GM18507 (cell line): ENCODE data around the gene PPP1R14B.

Experiments used
- DNase-seq: peaks from one replicate; pipeline ENCODE4 v3.0.0; 2011; ENCODE audit warnings: low read depth; ENCODE audit not compliant: insufficient read length; ENCODE audit errors: extremely low spot score
- FAIRE-seq: peaks from 2 replicates; lab custom pipeline; 2011; peaks lifted over from hg19 to GRCh38; lab: Jason Lieb, UNC

Gene PPP1R14B

DNA sequence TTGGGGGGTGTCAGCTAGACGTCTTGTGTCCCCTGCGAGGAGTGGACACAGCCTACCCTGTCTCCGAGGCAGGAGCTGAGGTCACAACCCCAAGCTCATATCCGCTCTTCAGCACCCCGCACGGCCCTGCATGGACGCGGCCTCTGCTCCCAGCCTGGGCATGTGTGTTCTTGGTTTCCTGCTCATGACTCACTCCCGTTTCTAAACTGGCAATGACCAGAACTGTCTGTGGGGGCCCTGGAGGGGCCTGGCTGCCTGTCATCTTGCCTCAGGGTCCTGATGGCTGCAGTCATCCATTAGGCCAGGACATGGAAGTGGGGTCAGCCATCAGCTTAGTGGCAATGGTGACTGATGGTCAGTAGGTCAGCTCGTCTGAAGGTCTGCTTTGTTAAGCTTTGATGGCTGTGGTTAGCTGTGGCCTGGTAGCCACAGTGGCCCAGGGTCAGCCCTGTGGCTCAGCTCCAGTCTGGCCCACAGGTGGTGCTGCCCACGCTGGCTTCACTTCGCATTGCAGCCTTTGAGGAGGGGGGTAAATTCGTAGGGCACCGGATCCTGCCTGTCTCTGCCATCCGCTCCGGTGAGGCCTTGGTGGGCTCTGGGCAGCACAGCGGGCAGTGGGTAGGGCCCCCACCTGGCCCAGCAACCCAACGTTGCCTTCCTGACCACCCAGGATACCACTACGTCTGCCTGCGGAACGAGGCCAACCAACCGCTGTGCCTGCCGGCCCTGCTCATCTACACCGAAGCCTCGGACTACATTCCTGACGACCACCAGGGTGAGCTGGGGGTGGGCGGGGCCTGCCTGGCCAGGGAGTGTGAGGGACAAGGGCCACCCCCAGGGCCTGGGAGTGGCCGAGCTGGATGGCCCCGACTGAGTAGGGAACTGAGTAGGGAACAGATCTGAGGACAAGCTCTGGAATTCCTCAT, 16.5 kb upstream of the PPP1R14B start:
- no peak for FAIRE-seq
- no peak for DNase-seq

DNA sequence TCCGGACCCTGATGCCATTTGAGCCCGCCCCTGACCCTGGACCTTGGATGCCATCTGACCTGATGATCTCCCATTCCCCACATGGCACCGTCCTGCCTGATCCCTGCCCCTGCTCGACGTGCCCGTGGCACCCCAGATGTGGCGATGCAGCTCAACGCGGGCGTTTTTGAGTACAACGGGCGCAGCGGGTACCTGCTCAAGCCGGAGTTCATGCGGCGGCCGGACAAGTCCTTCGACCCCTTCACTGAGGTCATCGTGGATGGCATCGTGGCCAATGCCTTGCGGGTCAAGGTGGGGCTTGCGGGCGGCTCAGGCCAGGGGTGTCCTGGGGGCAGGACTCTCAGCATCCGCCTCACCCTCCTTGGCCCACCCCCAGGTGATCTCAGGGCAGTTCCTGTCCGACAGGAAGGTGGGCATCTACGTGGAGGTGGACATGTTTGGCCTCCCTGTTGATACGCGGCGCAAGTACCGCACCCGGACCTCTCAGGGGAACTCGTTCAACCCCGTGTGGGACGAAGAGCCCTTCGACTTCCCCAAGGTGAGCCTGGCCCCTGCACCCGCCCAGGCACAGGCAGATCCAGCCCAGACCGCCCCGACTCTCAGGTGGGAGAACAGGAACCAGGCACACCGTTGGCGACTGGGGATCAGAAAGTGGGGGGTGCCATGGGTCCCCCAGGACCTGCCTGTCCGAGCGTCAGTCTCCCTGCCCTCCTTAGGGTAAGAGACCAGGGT, 15.7 kb upstream of the PPP1R14B start:
- FAIRE-seq (no peak), DNase-seq (no peak)

DNA sequence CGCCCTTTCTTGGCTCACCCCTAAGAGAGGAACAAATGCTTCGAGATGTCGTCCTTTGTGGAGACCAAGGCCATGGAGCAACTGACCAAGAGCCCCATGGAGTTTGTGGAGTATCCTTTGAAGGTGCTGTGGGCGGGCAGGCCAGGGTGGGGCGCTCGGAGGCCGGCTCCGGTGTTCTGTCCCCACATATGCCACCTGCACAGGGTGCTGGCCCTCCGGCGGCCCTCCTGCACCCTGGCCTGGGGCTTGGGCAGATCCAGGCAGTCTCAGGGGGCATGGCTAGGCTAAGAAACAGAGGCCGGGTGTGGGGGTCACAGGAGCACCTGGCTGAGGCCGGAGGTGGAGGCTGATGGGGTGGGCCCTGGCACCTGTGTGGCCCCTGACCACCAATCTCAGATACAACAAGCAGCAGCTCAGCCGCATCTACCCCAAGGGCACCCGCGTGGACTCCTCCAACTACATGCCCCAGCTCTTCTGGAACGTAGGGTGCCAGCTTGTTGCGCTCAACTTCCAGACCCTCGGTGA, 14.9 kb upstream of the PPP1R14B start:
- DNase-seq (no peak), FAIRE-seq (no peak)

DNA sequence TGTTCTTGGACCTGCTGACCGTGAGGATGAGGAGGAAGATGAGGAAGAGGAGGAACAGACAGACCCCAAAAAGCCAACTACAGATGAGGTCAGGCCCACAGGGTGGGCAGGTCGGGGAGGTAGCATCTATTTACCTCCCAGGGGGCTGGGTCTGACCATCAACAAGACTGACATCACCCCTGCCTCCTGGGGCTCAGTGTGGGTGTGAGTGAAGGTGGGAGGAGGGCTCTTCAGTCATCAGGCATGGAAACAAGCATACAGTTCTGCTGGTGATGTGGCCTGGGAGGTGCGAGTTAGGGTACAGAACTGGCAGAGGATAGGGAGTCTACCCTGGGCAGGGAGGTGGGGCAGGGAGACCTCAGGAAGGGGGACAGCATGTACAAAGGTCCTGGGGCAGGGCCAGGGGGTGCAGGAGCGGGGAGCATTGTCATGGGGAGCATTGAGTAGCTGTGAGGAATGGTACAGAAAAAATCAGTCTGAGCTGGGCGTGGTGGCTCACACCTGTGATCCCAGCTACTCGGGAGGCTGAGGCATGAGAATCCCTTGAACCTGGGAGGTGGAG, 13.5 kb upstream of the PPP1R14B start:
- FAIRE-seq (no peak), DNase-seq (no peak)

DNA sequence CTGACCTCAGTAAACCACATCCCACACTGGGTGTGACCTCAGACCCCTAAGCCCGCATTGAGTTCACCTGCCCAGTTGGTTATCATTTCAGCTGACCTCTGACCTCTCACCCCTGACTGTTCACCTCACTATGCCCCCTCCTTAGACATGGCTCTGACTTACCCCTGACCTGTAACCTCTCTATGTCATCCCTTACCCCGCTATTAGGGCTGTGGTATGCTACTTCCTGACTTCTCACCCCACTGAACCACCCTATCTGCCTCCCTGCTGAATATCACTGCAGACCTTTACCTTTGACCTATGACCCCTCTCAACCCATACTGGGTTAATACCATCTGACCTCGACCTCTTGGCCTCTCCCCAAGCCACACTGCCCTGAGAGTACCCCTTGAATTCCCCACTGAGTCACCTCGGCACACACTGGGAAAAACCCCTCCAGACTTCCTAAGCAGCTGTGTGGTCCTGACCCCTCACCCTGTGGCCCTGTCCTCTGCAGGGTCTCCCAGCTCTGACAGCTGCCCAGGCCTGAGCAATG, 12.9 kb upstream of the PPP1R14B start:
- peak; percentile 62 for FAIRE-seq
- DNase-seq: no peak

DNA sequence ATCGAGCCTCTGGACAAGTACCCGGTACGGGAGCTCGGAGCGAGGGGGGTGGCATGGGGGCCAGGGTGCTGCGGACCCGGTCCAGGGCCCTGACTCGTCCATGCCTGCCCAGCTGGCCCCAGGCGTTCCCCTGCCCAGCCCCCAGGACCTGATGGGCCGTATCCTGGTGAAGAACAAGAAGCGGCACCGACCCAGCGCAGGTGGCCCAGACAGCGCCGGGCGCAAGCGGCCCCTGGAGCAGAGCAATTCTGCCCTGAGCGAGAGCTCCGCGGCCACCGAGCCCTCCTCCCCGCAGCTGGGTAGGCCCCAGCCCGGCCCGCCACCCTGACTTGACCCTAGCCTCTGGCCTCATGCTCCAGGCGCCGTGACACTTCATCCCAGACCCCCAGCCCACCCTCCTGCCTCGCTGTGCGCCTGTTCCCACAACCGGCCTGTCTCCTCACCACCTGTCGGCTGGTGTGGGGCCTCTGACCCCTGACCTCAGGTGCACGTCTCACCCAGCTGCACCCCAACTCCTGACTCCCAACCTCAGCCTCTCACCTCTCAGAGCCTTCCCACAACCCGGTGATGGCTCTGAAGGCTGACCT, 12.3 kb upstream of the PPP1R14B start:
- no peak for DNase-seq
- no peak for FAIRE-seq

DNA sequence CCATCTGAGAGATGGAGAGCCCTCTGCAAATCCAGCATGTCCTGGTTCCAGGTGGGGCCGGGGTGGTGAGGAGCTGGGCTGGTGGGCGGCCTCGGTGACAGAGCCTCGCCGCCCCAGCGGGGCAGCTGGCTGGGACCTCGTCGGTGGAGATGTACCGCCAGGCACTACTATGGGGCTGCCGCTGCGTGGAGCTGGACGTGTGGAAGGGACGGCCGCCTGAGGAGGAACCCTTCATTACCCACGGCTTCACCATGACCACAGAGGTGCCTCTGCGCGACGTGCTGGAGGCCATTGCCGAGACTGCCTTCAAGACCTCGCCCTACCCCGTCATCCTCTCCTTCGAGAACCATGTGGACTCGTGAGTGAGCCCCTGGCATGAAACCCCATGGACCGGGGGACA, 11.6 kb upstream of the PPP1R14B start:
- FAIRE-seq (no peak), DNase-seq (no peak)

DNA sequence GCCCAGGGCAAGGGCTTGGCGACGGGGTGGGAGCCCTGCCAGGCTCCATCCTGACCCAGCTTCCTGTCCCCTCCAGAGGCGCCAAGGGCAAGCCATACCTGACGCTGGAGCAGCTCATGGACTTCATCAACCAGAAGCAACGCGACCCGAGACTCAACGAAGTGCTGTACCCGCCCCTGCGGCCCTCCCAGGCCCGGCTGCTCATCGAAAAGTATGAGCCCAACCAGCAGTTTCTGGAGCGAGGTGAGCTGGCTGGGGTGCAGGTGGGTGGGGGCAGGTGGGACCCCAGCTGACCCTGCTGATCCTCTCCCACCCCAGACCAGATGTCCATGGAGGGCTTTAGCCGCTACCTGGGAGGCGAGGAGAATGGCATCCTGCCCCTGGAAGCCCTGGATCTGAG, 9.6 kb upstream of the PPP1R14B start:
- no peak for FAIRE-seq

DNA sequence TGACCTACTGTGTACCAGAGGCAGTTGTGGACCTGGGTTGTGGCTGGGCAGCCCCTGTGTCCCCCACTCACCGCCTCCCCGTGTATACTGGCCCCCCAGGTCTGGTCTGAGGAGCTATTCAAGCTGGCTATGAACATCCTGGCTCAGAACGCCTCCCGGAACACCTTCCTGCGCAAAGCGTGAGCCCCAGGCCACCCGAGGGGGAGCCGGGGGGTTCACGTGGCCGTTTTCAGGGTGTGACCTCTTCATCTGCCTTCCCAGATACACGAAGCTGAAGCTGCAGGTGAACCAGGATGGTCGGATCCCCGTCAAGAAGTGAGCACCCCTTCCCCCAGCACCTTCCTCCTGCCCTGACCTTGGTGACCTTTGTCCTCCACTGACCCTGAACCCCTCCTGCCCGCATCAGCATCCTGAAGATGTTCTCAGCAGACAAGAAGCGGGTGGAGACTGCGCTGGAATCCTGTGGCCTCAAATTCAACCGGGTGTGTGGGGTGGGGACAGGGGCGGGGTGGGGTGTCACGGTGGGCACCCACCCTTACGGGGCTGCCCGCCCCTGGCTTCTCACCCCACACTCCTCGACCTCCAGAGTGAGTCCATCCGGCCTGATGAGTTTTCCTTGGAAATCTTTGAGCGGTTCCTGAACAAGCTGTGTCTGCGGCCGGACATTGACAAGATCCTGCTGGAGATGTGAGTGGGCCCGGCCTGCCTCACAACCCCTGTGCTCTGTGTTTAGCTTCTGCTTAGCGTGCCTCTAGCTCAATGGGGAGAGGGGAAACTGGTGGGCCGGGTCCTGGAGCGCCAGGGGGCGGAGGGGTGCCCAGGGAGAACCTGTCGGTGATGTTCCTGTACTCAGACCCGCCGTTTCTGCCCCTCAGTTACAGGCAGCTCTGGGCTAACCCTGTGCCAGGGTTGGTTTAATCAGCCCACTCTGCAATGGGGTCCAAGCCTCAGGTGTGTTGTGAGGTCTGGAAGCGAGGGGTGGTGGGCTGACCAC, 8.7 kb upstream of the PPP1R14B start:
- FAIRE-seq (no peak), DNase-seq (no peak)

More for the DNA sequence above, 9.6 kb upstream of the PPP1R14B start:
- DNase-seq: no peak

DNA sequence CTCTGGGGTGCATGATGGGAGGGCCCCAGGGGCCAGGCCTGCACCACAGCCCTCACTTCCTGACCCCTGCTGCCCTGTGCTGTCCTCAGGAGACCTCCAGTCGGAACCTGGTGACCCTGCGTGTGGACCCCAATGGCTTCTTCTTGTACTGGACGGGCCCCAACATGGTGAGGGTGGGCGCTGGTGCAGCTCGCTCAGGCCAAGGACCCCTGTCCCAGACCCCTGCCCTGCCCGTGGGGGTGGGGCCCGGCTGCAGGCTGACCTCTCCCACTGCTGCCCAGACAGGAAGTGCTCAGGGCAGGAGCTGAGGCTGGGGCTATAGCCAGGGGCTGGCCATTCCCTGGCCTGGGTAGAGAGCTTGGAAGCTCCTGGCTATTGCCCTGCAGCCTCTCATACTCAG, 7.6 kb upstream of the PPP1R14B start:
- DNase-seq: no peak
- FAIRE-seq: no peak

DNA sequence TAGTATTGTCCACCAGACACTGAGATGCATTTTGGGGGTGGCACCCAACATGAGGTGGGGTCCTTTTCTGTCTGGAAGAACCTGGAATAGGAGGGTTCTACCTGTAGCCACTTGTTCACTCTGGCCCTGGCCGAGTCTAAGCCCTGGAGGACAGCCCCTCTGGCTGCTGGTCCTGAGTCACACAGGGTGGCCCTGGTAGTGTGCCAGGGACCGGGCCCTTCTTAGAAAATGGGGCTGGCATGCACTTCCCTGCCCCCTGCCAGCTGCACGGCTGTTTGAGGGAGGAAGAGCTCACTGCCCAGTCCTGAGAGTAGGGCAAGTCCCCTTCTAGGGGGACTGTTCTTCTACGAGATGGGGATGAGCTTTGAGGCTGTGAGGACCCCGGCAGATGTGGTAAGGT, 6.7 kb upstream of the PPP1R14B start:
- FAIRE-seq (no peak), DNase-seq (no peak)

DNA sequence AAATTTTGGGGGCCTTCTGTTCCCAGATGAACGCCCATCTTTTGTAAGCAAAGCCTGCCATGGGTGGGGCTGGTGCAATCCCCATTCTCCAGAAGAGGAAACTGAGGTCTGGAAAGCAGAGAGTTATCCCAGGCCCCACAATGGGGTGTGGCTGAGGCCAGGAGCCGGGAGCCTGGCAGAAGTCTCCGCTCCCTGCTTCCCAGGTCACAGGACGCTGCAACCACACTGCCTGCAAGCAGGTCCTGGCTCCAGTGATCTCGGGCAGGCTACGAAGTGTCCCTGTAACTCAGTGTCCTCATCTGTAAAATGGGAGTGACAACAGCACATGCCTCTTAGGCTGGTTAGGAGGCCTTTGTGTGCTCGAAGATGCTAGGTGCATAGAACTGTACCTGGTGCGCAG, 6.3 kb upstream of the PPP1R14B start:
- no peak for FAIRE-seq

DNA sequence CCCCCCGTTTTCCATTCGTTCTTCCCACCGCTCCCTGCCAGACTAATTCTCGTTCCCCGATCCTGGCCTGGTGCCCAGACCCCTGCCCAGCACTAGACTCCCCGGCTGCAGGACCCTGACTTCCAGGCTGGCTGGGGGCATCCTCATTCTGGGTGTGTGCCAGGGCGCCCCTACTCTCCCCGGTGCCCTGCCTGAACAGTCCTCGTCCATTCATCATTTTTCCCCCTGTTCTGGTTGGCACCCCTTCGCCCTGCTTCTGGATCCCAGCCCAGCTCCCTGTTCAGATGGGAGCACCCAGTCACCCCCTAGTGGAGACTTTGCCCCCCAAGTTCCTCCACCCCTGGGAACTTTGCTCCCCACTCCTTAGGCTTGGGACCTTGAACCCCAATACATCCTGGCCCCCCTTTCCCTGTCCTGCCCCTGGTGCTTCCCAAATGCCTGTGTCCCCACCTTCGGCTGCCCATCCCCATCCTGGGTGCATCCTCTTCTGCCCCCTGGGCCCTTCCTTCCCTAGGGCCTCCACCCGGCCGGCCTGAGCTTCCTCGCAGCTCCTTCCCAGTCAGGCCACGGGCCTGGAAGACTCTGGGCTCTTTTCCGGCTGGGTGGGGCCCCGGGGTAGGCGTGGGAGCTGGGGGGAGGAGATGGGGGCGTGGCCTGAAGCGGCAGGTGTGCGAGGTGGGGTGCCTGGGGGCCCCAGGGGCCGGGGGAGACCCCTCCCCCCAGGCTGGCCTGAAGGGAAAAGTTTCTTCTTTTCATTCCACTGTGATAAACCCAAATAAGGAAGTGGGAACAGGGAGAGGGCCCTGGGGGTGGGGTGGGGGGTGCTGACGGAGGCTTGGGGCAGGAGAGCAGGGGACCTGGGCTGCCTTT, 5.5 kb upstream of the PPP1R14B start:
- FAIRE-seq (no peak), DNase-seq (no peak)

More for the DNA sequence above, 6.3 kb upstream of the PPP1R14B start:
- DNase-seq: no peak

DNA sequence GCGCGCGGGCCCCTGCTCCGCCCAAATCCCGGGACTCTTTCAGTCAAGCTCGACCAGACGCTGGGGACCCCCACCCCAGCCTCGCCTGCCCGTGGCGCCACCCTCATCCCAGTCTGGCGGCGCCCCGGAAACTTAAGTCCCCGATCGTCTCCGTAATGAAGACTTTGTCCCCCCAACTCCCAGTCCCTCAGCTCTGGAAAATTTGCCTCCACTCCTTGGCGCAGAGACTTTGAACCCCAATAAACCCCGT, 4.9 kb upstream of the PPP1R14B start:
- no peak for FAIRE-seq

DNA sequence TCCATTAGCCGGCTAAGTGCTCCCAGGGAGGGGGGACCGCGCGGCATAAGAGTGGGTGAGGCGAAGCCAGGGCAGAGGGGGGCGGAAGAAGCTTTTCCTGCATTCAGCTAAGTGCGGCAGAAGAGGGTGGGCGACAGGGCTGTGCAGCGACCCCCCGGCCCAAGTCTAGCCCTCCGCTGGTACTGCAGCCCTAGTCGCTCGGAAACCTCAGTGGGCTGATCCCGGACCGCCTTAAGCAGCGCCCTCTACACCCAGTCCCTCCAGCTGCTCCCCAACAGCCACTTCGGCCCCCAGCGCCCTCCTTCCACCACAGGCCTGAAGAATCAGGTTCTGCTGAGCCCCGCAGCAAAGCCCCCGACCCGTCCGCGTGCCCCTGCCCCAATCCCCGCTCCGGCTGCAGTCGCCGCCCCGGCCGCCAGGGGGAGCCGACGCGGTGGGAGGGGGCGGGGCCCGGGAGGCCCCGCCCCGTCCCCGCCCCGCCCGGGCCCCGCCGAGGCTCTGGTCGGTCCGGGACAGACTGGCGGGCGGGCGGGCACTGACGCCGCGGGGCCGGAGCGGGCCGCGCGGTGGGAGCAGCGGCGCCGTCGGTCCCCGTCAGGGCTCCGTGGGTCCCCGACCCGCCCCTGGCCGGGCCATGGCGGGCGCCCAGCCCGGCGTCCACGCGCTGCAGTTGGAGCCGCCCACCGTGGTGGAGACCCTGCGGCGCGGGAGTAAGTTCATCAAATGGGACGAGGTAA, 4.4 kb upstream of the PPP1R14B start, which contains the start of gene PLCB3:
PLCB3 (plus strand) TSS at position 515 of the 737 bp plus-strand sequence; CDS start at position 635, 120 bp downstream.
- no peak for FAIRE-seq
- peak; percentile 82 for DNase-seq

More for the DNA sequence above, 4.9 kb upstream of the PPP1R14B start:
- DNase-seq: no peak

DNA sequence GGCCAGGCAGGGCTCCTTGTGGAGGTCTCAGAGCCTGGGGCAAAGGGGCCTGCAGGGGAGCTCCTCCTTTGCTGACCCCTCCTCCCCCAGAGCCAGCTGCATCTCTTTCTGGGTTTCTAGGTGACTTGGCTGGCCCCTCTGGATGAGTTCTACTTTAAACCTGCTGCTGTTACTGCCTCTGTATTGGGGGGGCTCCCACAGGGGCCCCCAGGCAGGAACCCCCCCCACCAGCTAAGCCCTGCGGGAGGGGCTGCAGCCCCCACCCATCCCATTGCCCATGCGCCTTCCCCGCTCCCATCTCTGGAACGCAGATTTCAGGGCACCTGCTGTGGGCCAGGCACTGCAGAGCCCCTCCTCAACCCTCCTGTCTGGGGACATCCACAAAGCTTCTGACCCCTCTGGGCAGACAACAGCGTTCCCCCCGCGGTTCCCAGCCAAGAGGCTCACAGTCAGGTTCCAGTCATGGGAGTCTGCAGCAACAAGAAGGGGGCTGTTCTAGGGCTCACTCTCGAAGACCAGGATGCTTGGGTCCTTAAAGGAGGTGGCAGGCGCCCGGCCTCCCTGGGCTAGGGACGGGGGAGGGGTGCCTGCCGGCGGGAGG, 3.8 kb upstream of the PPP1R14B start:
- FAIRE-seq: no peak
- DNase-seq: no peak
